Right lobe of liver (tissue), 4 donors: ENCODE measurements around the gene AQP3.

Experiments used
- CTCF ChIP-seq, 4 donors: fragments of 200-600 bp in 3 of 4; fragments of 450-650 bp in 1 of 4; IDR thresholded peaks; one replicate each; pipeline versions ENCODE4 v1.5.1 to v1.8.0; 2016 to 2022; ENCODE audit warnings: antibody characterized with exemption in 4 of 4, mild to moderate bottlenecking in 2 of 4
- POLR2A ChIP-seq: fragments of 450-650 bp; IDR thresholded peaks from one replicate; pipeline ENCODE4 v1.6.1; 2017; ENCODE audit warnings: antibody characterized with exemption, mild to moderate bottlenecking
- donor health status: DM: no; HTN: no; CAD: no.
- donor health status: DM: no; HTN: no; CAD: no.
- donor health status: DM: no; HTN: yes; CAD: no.

GRCh38 chr9:33415501-33416038 is 31.8 kb downstream of the AQP3 start:
- TF ChIP-seq POLR2A (no peak), CTCF (IDR thresholded peaks at IDR 0.05) (peak; percentile 66 to 90 (median 82))
